HG03460 (cell line): Measurements from ENCODE around the gene ADARB2.

ENCODE experiments used
- ATAC-seq: cut with Tn5 transposase; IDR thresholded peaks from one replicate; pipeline ENCODE4 v1.9.1; 2021; ENCODE audit not compliant: unreplicated experiment

Gene ADARB2

DNA sequence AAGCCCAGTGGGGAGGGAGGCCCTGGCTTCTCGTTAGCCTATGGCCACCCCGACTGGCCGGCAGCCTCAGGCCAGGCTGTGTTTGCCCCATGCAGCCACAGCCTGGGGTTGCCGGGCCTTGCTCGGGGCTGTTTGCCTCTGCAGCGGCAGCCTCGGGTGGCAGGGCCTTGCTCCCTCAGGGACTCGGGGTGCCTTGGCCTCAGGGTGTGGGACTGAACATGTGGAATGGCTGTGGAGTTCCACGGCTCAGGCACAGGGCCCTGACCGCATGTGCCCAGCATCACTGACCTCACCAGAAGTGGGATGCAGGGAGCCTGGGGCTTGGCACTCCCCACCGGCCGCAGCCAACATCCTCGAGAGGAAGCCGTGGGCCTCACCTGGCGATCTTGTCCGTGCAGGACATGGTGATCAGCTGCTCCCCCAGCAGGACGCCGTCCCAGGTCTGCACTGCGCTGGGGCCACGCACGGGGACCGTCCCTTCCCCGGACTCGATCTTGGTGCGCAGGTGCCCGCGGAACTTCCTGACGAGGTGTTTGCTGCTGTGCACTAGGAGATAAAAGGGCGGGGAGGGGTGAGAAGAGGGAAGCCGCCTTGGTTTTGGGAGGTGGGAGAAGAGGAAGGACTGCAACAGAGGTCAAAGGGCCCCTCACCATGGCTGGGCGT is 520.6 kb downstream of the ADARB2 start:
- no peak for ATAC-seq

DNA sequence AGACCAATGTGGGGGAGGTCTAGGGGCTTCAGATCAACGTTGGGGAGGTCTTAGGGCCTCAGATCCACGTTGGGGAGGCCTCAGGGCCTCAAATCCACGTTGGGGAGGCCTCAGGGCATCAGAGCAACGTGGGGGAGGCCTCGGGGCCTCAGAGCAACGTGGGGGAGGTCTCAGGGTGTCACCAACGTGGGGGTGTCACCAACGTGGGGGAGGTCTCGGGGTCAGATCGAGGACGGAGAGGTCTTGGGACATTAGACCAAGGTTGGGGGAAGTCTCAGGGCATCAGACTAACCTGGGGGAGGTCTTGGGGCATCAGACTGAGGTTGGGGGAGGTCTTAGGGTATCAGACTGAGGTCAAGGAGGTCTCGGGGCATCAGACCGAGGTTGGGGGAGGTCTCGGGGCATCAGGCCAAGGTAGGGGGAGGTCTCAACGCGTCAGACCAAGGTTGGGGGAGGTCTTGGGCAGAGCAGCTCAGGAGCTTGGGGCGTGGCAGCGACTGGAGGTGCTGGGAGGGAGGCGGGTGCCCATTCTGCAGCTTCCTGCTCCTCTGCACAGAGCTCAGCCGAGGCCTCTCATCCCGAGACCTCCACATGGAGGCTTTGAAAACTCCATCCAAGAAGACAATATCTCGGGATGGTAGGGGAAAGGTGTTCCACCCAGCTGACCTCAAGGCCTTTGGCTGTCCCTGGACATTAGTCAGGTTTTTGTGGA is 521.3 kb downstream of the ADARB2 start:
- ATAC-seq, result no peak

DNA sequence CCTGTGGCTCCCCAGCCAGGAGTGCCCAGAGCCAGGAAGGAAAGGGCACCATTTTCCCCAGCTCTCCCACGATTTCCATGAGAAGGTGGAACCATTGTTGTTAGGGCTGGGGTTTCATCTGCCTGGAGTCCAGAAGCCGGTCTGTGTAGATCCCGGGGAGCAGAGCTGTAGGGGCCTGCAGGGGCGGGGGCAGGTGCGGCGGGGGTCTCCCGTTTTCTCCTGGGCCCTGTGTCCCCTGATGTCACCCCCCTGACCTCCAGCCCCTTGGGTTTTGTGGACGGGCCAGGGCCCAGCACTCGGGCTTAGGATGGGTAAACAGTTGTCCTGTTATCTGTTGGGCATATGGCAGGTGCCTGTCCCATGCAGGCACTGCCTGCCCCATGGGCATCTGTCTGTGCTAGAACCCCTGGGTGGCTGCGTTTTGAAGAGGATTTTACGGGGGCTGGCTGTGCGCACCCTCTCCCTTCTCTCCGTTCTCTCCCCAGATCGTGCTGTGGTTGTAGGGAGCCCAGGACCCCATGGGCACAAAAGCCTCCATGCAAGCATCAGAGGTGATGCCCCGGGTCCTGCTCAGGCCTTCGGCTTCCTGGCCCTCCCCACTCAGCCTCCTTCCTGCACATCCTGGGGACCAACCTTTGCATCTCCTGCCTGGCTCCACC is 522.3 kb downstream of the ADARB2 start:
- no peak for ATAC-seq

DNA sequence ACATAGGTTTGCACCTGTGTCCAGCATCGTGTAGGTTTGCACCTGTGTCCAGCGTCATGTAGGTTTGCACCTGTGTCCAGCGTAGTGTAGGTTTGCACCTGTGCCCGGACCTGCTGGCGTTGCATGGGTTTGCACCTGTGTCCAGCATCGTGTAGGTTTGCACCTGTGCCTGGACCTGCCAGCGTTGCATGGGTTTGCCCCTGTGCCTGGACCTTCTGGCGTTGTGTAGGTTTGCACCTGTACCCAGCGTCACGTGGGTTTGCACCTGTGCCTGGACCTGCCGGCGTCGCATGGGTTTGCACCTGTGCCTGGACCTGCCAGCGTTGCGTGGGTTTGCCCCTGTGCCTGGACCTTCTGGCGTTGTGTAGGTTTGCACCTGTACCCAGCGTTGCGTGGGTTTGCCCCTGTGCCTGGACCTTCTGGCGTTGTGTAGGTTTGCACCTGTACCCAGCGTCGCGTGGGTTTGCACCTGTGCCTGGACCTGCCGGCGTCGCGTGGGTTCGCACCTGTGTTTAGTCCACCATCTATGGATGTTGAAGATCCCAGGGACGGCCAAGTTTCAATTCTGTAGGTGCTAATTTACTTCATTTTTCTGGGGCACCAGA is 523.2 kb downstream of the ADARB2 start:
- ATAC-seq, result no peak

DNA sequence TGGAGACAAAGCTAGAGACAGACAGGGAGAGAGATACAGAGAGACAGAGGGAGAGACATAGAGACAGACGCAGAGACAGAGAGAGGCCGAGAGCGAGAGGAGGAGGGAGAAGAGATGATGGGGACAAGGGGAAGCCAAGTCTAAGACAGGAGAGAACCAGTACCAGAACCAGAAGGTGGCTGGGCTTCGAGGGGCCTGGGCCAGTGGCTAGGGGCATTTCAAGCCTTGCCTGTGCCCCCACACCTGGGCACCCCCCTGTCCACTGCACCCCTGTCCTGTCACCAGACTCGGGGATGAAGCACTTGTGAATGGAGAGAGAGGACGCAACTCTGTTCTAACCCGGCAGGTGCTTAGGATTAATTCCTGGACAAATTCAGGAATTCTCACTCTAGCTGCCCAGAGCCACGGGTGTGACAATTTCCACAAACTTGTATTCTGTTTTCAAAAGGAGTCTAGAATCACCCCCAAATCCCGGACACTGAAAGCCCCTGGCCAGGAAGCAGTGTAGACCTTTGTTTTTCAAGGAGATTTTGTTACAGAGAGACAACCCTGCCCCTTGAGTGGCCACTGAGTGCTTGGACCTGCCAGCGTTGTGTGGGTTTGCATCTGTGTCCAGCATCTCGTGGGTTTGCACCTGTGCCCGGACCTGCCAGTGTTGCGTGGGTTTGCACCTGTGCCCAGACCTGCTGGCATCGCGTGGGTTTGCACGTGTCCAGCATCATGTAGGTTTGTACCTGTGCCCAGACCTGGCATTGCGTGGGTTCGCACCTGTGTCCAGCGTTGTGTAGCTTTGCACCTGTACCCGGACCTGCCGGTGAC is 523.9 kb downstream of the ADARB2 start:
- no peak for ATAC-seq

DNA sequence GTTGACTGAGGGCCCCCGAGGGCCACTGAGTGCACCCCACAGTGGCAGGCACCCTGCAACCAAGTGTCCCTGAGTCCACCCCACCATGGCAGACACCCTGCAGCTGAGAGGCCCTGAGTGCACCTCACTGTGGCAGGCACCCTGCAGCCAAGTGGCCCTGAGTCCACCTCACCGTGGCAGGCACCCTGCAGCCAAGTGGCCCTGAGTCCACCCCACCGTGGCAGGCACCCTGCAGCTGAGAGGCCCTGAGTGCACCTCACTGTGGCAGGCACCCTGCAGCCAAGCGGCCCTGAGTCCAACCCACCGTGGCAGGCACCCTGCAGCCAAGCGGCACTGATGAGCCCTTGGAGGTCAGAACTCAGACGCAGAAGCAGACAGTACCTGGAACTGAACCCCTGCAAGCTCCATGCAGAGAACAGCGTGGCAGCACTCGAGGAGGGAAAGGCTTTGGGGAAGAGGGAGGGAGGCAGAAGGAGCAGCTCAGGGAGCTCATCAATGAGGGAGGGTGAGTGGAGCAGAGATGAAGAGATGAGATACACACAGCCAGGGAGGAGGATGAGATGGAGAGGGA is 524.7 kb downstream of the ADARB2 start:
- ATAC-seq, result no peak

DNA sequence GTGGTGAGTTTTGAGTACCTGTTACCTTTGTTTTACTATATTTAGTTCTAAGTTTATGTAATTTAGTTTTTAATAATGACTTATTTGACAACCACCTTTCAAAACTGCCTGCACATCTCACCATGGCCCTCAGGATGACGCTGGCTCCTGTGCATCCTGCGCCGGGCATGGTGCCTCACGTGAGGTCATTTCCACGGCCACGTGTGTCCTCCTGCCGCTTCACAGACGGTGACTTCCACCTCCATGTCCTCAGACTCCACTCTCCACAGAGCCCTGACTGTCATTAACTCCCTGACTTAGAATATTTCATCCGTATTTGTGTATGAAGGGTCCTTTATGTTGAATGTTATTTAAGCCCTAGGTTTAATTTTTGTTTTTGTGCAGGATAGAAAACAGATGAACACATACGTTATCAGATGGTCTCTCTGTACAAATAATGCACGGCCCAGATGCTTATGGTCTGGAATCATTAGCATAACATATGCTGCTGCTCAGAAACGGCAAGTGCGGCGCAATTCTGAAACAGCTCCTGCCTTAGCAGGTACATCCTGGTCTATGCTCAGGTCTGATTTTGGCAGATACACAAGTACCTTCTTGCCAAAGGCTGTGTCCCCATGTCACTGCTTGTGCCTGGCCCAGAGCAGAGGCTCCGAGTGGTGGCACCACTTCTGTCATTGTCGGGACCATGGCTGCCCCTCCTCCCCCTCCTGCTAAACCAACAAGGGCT is 525.3 kb downstream of the ADARB2 start:
- ATAC-seq, result no peak

DNA sequence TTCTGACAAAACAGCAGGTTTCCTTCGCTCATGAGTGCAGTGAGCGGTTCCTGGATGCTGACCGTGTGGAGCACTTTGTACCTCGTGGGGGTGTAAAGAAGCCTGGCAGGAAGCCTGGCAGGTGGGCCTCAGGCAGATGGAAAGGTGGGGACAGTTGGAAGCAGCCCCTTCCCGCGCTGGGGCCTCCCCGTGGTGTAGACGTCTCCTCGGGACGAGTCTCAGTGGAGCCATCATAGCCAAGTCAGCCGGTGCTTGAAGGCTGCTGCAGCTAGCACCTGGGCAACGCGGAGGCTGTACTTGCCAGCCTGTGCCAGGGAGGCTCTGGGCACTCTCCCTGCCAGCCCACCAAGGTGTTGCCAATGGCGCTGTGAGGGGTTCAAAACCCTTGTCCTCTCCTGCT is 526.7 kb downstream of the ADARB2 start:
- ATAC-seq, result no peak

DNA sequence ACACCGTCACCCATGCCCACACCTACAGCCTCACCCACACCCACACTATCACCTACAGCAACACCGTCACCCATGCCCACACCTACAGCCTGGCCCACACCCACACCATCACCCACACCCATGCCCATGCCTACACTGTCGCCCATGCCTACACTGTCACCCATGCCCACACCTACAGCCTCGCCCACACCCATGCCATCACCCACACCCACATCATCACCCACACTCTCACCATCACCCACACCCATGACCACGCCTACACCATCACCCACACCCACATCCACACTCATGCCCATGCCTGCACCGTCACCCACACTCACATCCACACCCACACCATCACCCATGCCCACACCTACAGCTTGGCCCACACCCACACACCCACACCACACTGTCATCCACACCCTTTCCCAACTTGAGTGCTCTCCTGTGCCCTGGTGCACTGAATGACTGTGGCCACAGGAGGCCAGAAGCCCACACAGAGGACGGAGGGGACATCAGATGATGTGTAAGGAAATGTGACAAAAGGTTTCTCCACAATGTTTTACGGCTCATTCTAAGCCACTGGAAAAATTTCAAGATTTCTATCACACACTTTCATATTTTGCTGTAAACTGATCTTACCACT is 527.9 kb downstream of the ADARB2 start:
- ATAC-seq, result no peak

DNA sequence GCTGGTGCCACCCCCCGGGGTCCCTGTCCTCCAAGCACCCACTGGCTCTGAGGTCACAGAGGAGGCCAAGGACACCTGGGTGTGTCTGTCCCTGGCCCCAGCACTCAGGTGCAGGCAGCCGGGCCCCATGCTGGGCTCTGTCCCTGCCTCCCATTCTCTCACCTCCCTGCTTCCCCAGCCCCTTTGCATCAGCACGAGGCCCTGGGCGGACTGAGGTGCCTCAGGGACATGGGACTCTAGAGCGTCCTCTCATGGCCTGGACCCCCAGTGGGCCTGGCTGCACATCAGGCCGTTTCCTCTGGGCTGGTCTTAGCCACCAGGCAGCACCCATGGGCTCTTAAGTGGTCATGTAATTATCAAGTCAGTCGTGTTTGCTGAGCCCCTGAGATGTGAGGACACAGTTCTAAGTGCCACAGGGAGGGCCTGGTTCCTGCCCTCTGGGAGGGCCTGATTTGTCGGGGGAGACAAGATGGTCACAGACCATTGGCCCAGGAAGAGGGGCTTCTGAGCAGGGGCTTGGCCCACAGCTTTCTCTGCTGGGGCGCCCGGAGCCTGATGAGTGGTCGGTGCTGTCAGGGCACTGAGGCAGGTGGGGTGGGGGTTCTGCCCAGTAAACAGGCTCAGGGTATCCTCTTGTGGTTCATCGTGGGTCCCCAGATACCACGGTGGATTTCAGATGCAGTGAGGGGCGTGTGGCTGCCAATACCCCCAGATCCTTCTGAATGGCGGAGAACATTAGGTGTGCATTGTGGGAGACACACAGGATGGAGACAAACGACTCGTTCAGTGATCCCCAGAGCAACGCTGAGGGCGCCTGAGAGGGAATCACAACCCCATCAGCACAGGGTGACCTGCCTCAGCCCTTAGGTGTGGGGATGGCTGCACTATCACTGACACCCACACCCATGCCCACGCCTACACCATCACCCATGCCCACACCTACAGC is 528.7 kb downstream of the ADARB2 start:
- ATAC-seq, result no peak

DNA sequence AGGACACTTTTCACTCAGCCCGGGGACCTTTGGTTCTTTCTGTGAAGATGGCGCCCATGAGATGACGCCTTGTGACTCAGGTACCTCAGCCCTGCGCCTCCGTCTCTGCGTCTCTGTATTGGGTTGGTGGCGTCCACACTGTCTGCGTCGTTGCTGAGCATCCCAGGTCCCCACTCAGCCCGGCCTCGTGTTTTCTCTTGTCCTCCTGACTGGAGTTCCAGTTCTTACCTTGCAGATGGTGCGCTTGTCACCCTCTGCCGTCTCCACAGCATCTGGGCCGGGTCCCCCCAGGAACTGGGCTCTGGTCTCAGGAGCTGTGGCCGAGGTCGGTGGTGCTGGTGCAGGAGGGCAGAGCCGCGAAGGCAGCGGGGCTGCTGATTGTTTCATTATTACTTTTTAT is 530.7 kb downstream of the ADARB2 start:
- no peak for ATAC-seq

DNA sequence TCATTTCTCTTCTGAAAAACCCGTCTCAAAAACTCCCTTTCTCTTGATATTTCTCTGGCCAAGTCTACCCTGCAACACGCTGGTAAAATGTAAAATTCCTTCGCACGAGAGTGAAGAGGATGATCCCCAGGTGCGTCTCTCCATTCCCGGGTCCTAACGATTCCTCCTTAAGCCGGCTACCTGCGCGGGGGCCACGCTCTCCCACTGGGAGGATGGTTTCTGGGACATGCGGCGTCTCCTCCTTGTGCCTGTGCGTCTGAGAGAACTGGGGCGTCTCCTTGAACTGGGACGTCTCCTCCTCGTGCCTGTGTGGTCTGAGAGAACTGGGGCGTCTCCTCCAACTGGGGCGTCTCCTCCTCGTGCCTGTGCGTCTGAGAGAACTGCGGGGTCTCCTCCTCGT is 531.2 kb downstream of the ADARB2 start:
- no peak for ATAC-seq

DNA sequence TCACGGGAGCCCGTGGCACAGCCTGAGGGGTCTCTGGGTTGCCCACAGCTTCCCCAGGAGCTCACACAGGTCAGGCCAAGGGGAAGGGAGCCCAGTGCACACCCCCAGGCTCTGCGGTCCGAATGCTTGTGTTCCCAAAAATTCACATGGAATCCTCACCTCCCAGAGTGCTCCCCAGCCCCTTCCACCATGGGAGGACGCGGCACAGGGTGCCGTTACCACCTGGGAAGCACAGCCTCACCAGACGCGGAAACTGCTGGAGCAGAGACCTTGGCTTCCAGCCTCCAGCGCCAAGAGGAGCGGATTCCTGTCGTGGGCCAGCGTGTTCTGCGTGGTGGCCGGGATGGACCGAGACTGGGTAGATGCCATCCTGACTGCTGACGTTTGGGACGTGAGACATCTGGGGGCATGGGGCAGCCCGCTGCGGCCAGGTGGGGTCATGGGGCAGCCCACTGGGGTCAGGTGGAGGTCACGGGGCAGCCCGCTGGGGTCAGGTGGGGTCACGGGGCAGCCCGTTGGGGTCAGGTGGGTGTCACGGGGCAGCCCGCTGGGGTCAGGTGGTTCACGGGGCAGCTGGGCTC is 531.8 kb downstream of the ADARB2 start:
- no peak for ATAC-seq

DNA sequence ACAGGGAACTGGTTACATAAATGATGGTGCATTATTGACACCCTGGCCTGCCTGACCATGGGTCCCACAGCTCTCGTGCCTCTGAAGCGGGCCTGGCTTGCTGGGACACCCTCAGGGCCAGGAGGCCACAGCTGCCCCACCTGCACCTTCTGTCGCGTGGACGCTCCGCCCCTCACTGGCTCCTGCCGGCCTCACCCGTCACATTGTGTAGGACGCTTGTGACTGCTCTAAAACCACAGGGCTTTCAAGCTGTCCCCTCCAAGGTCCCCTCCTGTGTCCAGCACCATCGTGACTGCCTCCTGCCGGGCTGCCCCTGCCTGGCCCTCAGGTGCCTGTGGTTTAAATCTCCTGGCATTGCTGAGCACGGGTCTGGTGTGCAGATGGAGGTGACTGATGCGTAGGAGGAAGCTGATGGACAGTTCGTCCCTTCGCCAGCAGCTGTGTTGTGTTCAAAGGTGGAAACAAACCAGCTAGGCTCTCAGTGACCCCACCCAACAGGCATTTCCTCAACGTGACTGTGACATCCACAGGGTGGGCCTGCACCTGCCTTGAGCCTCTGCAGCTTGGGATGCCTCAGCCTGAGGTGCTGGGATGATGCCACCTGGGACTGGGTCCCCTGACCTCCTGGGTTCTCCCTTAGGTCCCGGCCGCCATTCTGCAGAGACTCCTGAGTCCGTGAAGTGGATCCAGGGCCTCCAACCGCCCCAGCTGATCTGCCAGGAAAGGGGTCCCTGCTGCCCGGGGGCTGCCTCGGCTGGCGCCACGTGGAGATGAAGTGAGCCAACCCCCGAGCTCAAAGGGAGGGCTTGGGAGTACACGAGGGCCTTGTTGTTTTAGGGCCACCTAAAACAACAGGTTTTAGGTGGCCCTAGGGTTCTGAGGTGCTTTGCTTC is 532.6 kb downstream of the ADARB2 start:
- ATAC-seq, result no peak

DNA sequence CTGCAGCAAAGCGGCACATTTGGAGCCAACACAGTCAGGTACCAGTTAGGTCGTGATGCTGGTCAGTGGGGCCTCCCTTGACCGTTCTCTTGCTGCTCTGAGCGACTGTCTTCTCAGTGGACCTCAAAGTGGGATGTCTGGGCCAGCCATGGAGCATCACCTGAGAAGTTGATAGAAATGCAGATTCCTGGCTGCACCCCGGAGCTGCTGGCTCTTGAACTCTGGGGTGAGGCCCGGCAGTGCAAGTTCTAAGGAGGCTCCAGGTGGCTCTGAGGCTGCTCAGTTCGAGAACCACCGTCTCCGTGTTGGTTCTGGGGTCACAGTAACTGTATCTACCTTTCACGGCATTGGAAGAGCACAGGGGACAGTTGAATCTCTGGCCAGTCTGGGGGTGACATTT is 533.6 kb downstream of the ADARB2 start:
- no peak for ATAC-seq

DNA sequence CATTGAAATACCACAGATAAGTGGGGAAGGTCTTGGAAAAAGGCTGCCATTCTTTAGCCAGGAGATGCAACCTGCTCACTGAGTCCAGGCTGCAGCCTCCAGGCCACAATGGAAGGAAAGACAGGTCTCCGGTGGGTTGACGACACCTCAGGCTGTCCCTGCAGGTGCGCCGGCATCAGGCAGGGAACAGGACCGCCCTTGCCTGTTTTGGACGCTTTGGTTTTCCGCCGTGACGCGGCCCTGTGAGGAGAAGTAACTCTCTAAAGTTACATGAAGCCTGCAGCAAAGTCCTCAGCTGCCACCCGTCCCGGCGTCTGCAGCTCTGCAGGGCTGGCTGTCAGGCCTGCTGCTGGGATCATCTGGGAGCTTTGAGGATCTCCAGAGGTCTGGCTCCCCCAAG is 534.1 kb downstream of the ADARB2 start:
- no peak for ATAC-seq

DNA sequence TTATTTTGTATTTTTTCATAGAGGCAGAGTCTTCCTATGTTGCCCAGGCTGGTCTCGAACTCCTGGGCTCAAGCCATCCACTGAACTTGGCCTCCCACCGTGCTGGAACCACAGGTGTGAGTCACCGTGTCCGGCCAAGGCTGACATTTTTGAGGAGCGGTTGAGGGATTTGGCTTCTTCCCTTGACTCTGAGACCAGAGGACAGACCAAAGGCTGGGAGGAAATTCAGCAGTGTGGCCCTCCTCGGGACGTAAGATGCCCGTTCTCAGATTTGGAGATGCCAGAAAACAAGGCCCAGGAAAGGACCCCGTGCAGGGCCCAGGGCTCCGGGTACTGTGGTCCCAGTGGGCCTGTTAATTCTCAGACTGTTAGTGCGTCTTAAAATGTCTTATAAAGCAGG is 535.0 kb downstream of the ADARB2 start:
- no peak for ATAC-seq
